Ramos (cell line): Measurements from ENCODE around the gene C1orf74.

Source experiments
- in situ Hi-C: fragments of 300-500 bp; cut with MboI; formaldehyde crosslinking; loops from one replicate; pipeline ENCODE4 v1.14.3; 2022; ENCODE audit warnings: low sequenced_read_pairs; ENCODE audit not compliant: unreplicated experiment

The C1orf74 gene

DNA sequence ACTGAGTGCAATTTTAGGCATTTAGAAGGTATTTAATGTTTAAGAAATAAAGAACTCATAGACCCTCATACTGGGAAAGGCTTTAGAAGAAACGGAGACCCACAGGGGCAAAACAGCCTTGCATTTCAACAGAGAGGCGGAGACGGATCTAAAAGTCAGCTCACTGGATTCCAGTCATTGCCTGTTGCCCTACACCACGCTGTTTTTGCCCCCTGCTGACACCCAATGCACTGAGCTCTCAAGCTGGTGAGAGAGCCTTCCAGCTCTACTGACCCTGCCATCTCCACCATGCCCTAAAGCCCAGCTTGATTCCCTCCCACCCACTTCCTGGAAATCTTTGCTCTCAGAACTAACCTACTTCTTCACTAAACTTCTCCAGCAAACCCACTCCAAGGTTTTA, 35.7 kb downstream of the C1orf74 start:
- in situ Hi-C loops: no loop called here

DNA sequence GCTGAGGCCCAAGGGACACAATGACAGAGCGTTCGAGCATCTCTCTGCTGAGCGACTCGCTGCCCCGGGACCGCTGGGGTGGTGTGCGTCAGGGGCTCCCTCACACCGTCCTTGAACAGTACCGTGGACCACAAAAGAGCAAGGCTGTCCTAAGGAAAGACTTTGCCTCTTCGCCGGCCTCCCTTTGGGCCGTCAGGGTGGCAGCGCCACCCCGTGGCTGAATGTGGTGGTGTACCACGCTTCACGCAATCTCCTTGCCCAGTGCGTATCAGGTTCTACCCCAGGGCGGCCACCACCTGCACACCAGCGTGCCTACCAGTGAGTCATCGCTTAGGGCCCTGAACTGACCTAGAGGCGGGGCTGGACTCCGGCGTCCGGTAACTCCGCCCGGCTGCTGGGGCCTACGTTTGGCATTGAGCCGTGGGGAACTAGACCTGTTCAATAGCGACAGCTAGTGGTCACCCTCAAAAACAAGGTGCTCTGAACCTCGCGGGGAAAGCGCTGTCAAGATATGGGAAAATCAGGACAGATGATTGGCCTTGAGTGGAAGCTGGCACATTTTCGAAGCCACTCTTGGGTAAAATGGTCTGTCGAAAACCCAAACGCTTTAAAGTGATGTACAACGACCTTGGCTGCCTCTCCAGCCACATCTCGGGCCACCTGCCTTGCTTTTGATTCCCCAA, 36.6 kb downstream of the C1orf74 start:
- in situ Hi-C loops: no loop called here

DNA sequence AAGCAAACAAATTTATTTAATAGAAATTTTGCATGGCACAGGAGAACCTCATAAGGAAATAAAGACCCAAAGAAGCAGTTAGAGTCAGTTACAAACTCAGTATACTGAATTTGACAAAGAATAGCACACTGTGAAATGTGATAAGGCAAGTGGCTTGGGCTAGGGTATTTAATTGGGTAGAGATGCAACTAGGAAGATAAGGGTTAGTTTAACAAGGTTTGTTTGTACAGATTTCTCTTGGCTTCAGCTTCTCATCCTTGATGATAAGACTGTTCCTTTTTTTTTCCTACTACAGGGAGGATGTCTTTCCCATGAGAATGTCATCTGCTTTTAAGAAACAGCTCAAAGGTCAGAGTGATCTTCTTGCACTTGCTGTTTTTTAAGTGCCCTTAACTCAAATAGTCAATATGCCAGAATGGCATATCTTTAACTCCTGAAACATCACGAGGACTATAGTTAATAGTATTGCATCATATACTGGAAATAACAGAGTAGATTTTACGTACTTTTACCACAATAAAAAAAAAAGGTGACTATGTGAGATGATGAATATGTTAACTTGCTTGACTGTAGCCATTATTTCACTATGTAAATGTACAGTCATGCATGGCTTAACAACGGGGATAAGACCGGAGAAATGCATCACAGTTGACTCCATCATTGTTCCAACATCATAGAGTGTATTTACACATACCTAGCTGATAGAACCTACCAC, 37.8 kb downstream of the C1orf74 start:
- in situ Hi-C loops: no loop called here

DNA sequence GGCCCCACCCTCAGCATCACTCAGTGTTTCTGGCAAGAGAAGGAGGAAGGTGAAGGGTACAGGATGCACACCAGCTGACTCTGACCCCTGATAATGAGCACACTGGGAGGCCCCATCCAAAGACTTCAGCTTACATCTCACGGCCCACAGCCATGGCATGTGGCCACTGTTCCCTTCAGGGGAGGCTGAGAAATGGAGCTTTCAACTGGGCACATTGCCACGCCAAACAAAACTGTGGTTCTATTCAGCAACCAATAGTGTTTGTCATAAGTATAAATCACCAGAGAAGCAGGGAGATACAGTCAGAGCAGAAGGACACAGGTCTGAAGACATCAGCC, 41.2 kb downstream of the C1orf74 start:
- in situ Hi-C loops: no loop called here

DNA sequence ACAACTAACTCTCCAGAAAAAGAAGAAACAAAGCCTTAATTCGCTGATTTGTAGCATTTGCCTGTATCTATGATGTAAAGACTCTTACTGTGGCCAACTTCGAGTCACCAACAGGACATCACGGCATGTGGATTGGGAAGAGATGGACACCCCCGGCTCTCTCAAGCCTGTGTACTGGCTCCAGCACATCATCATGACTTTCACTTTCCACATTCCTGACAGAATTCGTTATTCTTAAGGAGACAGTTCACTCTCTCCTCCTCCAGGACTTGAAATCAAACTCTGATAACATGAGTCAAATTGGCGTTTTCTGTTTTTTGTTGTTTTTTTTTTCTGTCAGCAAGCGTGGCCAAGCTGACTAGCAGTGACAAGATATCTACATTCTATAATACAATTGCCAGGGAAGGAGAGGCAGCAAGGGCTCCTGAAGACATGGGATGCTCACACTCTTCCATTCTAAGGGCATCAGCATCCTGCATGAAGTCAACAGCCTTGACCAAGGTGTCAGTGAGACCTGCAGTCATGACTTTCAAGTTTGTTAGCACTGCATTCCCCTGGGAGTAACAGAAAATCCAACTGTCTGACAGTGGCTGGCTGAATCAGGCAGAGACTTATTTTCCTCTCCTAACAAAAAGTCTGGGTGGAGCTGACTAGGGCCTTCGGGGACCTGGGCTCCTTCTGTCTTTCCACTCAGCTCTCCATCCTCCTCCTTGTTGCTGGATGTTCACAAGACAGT, 41.8 kb downstream of the C1orf74 start:
- in situ Hi-C loops: no loop called here

DNA sequence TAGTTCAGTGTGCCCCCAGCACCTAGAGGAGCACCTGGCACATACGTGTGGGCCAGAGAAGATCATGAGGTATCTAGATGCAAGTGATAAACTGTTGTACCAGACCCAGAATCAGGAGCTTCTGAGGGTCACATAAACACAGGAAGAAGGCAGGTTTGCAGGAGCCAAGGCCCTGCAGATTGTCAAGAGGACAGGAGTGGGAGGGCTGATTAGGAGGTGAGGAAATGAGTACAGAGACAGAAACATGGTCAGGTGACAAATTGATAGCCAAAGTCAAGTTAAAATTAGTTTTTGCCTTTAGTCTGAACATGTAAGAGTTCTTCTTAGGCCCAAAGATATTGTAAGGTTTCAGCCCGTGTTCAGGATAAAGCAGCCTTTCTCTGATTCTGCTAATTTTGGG, 42.5 kb downstream of the C1orf74 start:
- in situ Hi-C loops: no loop called here

DNA sequence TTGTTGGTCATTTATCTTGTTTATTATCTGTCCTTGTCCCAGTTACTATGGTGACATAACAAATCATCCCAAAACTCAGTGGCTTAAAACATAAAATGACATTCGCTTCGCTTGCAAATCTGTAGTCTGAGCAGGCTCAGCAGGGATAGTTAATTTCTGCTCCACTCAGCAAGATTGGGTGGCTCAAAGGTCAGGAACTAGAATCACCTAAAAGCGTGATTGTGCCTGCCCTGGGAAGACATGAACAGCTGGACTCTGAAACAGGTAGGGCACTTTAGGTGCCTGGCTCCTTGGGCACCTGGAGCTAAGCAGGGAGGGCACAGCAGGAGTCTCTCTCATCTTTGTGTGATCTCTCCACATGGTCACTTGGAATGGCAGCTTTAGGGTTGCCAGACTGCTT, 43.2 kb downstream of the C1orf74 start:
- in situ Hi-C loops: no loop called here

DNA sequence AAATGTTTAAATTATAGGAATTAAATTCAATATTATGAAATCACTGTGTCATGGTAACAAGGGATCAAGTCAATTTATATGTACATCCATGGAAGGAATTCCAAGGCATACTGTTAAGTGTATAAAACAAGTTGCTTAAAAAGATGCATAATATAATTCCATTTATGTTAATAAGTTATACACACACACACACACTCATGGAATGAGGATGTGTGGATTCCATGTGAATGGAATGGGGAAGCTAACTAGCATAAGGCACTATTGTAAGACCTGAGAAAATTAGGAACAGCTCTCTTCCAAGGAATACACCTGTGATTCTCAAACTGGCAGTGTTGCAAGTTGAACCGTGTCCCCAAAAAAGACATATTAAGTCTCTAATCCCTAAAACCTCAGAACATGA, 46.1 kb downstream of the C1orf74 start:
- in situ Hi-C loops: no loop called here

DNA sequence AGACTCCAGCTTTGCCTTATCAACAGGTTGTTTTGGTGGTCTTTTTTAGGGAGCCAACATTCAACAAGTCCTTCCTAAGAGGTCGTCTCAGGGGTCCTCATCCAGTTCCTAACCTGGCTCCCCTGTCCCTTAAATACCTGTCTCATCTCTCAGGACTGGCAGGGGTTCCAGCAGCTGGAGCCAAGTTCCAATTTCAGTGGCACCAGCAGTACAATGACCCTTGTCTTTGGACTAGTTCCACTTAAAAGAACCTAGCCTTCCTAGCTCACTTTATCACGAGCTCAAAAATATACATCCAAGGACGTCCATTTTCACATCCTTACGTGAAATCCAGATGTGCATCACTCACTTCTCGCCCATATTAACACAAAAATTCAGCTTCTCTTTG, 47.2 kb downstream of the C1orf74 start:
- in situ Hi-C loops: no loop called here

DNA sequence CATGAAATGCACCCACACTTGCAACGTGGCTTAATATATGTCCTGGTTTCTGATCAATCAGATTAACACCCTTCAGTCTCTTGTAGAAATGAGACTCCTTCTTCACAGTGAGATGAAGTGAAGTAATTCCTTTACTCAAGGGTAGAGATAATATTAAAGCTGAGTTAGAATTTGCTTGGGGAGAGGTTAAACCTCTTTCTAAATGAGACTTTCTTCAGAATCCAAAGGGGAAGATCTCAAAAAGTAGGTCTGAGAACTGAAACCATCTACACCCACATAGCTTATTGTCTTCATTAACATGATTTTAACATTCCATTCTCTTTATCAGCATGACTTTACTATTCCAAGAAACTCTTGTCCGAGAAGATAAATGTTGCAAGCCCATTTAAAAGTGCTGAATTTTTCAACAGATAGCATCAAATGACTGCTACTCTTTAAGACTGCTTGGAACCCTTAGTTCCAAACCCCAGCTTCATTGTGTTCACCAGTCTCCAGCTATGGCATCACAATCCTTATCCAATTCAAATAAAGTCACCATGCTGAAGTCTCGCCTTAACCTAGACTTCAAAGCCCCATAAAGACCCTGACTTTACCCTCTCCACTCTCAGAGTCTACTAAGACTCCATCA, 47.8 kb downstream of the C1orf74 start:
- in situ Hi-C loops: no loop called here

DNA sequence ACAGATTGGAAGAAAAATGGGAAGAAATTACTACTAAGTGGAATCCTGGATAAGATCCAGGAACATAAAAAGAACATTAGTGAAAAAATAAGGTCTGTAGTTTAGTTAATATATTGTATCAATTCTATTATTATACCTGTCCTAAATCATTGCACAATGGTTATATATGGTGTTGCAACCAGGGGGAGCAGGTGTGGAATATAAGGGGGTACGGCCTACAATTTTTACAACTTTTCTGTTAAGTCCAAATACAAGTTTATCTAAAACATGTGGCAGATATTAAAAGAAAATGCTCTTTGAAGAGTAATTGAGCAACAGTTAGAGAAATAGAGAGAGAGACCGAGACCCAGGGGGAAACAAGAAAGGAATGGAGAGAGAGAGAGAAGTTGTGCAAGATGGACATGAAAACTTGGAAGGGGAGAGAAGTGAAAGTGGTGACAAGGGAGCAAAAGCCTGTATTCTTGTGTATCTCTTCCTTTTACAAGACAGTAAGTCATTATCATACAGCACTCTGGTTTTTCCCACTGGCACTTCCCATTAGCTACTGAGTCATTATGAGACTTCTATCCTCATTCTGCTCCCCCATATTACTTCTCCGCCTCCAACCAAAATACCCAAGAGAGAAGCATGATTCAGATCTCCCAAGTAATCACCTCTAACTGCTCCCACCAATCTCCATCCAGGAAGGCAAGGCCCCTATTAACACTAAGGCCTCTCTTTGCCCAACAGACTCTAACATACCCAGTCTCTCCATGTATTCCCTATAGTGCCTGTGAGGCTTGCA, 50.8 kb downstream of the C1orf74 start:
- in situ Hi-C loops: no loop called here

DNA sequence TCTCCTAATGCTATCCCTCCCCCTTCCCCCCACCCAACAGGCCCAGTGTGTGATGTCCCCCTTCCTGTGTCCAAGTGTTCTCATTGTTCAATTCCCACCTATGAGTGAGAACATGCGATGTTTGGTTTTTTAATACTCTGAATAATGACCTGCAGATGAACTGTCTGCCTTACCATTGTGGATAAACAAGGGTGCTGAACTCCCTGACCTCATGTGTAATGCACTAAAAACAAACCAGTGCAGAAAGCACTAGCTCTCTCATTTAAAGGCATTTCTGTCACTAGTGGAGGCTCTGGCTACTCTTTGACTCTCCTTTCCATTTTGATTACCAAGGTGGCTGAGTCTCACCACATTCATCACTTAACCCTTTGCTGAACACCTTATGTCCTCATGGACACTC, 51.6 kb downstream of the C1orf74 start:
- in situ Hi-C loops: no loop called here

DNA sequence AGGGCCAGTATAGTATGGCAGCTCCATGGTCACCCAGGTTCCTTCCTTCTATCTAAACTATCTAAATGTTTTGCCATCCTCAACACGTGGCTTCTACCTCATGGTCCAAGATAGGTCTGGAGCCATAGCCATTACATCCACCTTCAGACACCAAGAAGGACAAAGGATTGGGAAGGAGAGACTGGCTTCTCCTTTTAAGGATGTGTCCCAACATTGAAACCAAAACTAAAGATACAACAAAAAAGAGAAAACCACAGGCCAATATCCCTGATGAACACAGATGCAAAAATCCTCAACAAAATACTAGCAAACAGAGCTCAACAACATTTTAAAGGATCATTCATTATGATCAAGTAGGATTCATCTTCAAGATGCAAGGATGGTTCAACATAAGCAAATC, 54.9 kb downstream of the C1orf74 start:
- in situ Hi-C loops: no loop called here
